ENCODE measurements around the gene KIAA1217. TPM values are rescaled to one million over a fixed set of nuclear protein-coding genes. Genes with fewer than 3 reads are reported as not detected.

KIAA1217 gene
- total and polyA plus RNA-seq, 2 of the 4 experiments (the other 2 are of a cell fraction) = 3.4 to 4.4 TPM

DNA sequence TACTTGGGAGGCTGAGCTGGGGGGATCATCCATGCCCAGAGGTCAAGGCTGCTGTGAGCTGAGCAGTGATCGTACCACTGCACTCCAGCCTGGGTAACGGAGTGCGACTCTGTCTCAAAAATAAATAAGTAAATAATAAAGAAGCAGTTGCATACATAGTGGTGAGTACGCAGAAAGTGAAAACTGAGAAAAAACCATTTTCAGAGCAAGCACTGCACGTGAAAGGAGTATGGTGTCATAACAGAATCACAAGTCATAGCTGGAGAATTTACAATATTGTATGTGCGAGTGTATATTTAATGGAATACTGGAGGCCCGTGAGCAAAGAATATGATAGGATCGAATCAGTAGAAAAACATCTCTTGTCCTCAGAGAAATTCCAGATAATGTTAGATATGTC lies 22.3 kb downstream of the KIAA1217 start:
- ATAC-seq (ENCODE audit: low read depth) (no peak), DNase-seq (no peak)
- ChIA-PET POLR2A (ENCODE audit: unreplicated experiment) (no interaction called here), CTCF (no interaction called here)
- no peaks in the 10 kb centered on the region for H3K27me3 ChIP-seq (ENCODE audit: control insufficient read depth, insufficient read depth, low read length)
- H3K4me2 ChIP-seq (ENCODE audit: low read depth, low read length) = no peak overlapping the region
- intact Hi-C loops (cut with micrococcal nuclease) (no loop called here), dilution Hi-C loops (cut with HindIII; ENCODE audit: low sequenced_read_pairs, unreplicated experiment) (no loop called here), in situ Hi-C loops (cut with MboI; ENCODE audit: low sequenced_read_pairs) (no loop called here)
- H2AK9ac ChIP-seq (replicated peaks; ENCODE audit: low read depth, low read length, poor library complexity) = no peak overlapping the region
- no peak overlapping the region for H3K4me3 ChIP-seq (ENCODE audit: insufficient read depth, low read depth, low read length)
- H4K5ac ChIP-seq (ENCODE audit: low read depth, low read length) = no peak overlapping the region
- no peaks in the 10 kb centered on the region for H3K4me1 ChIP-seq (ENCODE audit: control insufficient read depth, insufficient read depth, low read length)
- H4K8ac ChIP-seq (ENCODE audit: low read depth in 2 of 2, low read length in 2 of 2) = no peak overlapping the region
- no peak overlapping the region for H2AFZ ChIP-seq (replicated peaks; ENCODE audit: low read length, poor library complexity)
- BruUV-seq (replicated peaks) = no TSS peak
- H3K4ac ChIP-seq (ENCODE audit: low read depth, low read length) = no peak overlapping the region
- no peak overlapping the region for H2BK5ac ChIP-seq (ENCODE audit: low read depth, low read length, poor library complexity, severe bottlenecking)
- no CpG with 5 or more reads among the region's 8 CpGs for WGBS, 2 experiments (ENCODE audit: extremely low coverage in 2 of 2, insufficient read length in 1 of 2)
- H4K20me1 ChIP-seq (ENCODE audit: insufficient read depth, low read length) = no peaks in the 10 kb centered on the region
- H3K18ac ChIP-seq (ENCODE audit: low read depth, low read length) = no peak overlapping the region
- H3K23ac ChIP-seq (ENCODE audit: low read depth, low read length) = no peak overlapping the region
- no peak overlapping the region for H2BK15ac ChIP-seq (ENCODE audit: low read depth, low read length)
- H4K91ac ChIP-seq (ENCODE audit: insufficient read depth, low read depth, low read length) = no peak overlapping the region
- no peaks in the 10 kb centered on the region for H3K9me3 ChIP-seq (ENCODE audit: control insufficient read depth, insufficient read depth, low read length)
- H3K9ac ChIP-seq (ENCODE audit: low read depth, low read length) = no peak overlapping the region
- no peaks in the 10 kb centered on the region for H3K9me1 ChIP-seq (ENCODE audit: insufficient read depth, low read length)
- no peak overlapping the region for H2BK120ac ChIP-seq (ENCODE audit: low read depth, low read length)
- no peak overlapping the region for H3K27ac ChIP-seq (ENCODE audit: insufficient read depth, low read length)
- H3K36me3 ChIP-seq (ENCODE audit: control insufficient read depth, insufficient read depth, low read length) = no peaks in the 10 kb centered on the region
- no peak overlapping the region for H3K56ac ChIP-seq (ENCODE audit: extremely low read depth, insufficient read depth, low read length)
- H2AK5ac ChIP-seq (ENCODE audit: low read depth, low read length) = no peak overlapping the region
- H2BK20ac ChIP-seq (ENCODE audit: low read depth, low read length) = no peak overlapping the region
- no peak overlapping the region for H3K14ac ChIP-seq (replicated peaks; ENCODE audit: low read depth, low read length)
- H3K79me1 ChIP-seq (ENCODE audit: low read depth in 1 of 2, low read length in 2 of 2) = no peaks in the 10 kb centered on the region
- TF ChIP-seq RCOR1 (IDR thresholded peaks at IDR 0.05; ENCODE audit: insufficient replicate concordance, low read length) = no peak
- TF ChIP-seq NFE2L2 (IDR thresholded peaks at IDR 0.05; ENCODE audit: low read depth, low read length) = no peak
- TF ChIP-seq RAD21 (IDR thresholded peaks at IDR 0.05; ENCODE audit: low read length) = no peak
- no peak for TF ChIP-seq RFX5 (IDR thresholded peaks at IDR 0.05; ENCODE audit: low read depth, low read length)
- no peak for TF ChIP-seq MAZ (IDR thresholded peaks at IDR 0.05; ENCODE audit: borderline replicate concordance, low read depth, low read length)
- no peak for TF ChIP-seq CHD1 (IDR thresholded peaks at IDR 0.05; ENCODE audit: low read depth, low read length)
- TF ChIP-seq, protein P1, sequence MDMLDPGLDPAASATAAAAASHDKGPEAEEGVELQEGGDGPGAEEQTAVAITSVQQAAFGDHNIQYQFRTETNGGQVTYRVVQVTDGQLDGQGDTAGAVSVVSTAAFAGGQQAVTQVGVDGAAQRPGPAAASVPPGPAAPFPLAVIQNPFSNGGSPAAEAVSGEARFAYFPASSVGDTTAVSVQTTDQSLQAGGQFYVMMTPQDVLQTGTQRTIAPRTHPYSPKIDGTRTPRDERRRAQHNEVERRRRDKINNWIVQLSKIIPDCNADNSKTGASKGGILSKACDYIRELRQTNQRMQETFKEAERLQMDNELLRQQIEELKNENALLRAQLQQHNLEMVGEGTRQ (IDR thresholded peaks at IDR 0.05; ENCODE audit: low read depth, low read length) = no peak
- TF ChIP-seq MAFK (IDR thresholded peaks at IDR 0.05; ENCODE audit: low read depth, low read length) = no peak
- no peak for TF ChIP-seq FOS (IDR thresholded peaks at IDR 0.05; ENCODE audit: low read depth, low read length)
- TF ChIP-seq BHLHE40 (IDR thresholded peaks at IDR 0.05; ENCODE audit: low read depth, low read length) = no peak
- TF ChIP-seq, protein P2, sequence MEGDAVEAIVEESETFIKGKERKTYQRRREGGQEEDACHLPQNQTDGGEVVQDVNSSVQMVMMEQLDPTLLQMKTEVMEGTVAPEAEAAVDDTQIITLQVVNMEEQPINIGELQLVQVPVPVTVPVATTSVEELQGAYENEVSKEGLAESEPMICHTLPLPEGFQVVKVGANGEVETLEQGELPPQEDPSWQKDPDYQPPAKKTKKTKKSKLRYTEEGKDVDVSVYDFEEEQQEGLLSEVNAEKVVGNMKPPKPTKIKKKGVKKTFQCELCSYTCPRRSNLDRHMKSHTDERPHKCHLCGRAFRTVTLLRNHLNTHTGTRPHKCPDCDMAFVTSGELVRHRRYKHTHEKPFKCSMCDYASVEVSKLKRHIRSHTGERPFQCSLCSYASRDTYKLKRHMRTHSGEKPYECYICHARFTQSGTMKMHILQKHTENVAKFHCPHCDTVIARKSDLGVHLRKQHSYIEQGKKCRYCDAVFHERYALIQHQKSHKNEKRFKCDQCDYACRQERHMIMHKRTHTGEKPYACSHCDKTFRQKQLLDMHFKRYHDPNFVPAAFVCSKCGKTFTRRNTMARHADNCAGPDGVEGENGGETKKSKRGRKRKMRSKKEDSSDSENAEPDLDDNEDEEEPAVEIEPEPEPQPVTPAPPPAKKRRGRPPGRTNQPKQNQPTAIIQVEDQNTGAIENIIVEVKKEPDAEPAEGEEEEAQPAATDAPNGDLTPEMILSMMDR (conservative IDR thresholded peaks at IDR 0.05; ENCODE audit: low read depth, low read length) = no peak
- no peak for TF ChIP-seq POLR2A (IDR thresholded peaks at IDR 0.05; ENCODE audit: low read depth, low read length)
- TF ChIP-seq SMC3 (IDR thresholded peaks at IDR 0.05; ENCODE audit: low read depth, low read length) = no peak
- TF ChIP-seq, protein P3, sequence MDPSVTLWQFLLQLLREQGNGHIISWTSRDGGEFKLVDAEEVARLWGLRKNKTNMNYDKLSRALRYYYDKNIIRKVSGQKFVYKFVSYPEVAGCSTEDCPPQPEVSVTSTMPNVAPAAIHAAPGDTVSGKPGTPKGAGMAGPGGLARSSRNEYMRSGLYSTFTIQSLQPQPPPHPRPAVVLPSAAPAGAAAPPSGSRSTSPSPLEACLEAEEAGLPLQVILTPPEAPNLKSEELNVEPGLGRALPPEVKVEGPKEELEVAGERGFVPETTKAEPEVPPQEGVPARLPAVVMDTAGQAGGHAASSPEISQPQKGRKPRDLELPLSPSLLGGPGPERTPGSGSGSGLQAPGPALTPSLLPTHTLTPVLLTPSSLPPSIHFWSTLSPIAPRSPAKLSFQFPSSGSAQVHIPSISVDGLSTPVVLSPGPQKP (IDR thresholded peaks at IDR 0.05; ENCODE audit: borderline replicate concordance, low read depth, low read length) = no peak
- TF ChIP-seq MXI1 (IDR thresholded peaks at IDR 0.05; ENCODE audit: borderline replicate concordance, low read depth, low read length) = no peak
- TF ChIP-seq CEBPB (IDR thresholded peaks at IDR 0.05; ENCODE audit: low read depth, low read length) = no peak
